Choroid plexus epithelial cell (primary cell): ENCODE data around the gene PA2G4.
A peak's percentile ranks its signal among the peaks of the same experiment; 100 is the strongest.
"Not testable (repeated sequence)": the region's sequence is repeated elsewhere in the genome, so short reads cannot be mapped to it uniquely, and the experiment has no call there.

Experiments used
- DNase-seq: peaks from one replicate; pipeline ENCODE4 v3.0.0-alpha.2; 2010; ENCODE audit warnings: low read depth
- H3K4me3 ChIP-seq: 2 replicates; pipeline ENCODE4 v1.5.1; 2011; ENCODE audit warnings: low read depth, mild to moderate bottlenecking, control low read depth, low read length, moderate library complexity
- TF ChIP-seq, protein P1 (sequence below): conservative IDR thresholded peaks from 2 replicates; pipeline ENCODE4 v1.5.1; 2011; ENCODE audit warnings: low read depth, mild to moderate bottlenecking, control low read depth, inconsistent platforms, low read length, moderate library complexity

The PA2G4 gene

DNA sequence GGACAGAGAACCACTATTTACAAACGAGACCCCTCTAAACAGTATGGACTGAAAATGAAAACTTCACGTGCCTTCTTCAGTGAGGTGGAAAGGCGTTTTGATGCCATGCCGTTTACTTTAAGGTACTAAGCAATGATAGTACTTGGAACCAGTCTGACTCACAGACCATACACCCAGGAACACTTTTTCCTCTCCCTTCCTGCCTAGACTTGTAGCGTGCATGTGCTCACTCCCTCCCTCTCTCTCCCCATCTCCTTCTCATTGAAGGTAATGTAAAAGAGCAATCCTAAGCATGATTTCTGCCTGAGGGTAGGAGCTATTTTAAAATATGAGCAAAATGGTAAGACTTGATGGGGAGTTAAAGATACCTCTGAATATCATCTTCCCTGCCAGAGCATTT, 6.2 kb downstream of the PA2G4 start:
- H3K4me3 ChIP-seq, result no peak overlapping the region

DNA sequence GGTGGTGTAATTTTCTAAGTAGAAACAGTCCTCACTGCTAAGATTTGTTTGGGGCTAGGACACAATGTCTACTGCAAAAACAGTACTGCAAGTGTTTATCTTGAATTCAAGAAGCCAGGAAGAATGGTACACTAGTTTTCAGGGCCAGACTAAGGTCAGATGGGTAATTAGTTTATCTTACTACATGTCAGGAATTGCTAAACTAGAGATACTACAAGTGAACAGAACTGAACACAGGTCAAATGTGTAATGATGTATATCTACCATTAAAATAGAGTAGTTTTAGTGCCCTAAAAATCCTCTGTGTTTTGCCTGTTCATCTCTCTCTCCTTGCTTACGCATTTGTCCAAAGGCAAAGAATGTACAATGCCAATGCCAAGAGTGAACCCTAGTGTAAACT, 9.7 kb downstream of the PA2G4 start:
- TF ChIP-seq, protein P1, sequence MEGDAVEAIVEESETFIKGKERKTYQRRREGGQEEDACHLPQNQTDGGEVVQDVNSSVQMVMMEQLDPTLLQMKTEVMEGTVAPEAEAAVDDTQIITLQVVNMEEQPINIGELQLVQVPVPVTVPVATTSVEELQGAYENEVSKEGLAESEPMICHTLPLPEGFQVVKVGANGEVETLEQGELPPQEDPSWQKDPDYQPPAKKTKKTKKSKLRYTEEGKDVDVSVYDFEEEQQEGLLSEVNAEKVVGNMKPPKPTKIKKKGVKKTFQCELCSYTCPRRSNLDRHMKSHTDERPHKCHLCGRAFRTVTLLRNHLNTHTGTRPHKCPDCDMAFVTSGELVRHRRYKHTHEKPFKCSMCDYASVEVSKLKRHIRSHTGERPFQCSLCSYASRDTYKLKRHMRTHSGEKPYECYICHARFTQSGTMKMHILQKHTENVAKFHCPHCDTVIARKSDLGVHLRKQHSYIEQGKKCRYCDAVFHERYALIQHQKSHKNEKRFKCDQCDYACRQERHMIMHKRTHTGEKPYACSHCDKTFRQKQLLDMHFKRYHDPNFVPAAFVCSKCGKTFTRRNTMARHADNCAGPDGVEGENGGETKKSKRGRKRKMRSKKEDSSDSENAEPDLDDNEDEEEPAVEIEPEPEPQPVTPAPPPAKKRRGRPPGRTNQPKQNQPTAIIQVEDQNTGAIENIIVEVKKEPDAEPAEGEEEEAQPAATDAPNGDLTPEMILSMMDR, result no peak
- no peak for DNase-seq
- H3K4me3 ChIP-seq, result no peak overlapping the region

More for the DNA sequence above, 6.2 kb downstream of the PA2G4 start:
- TF ChIP-seq, protein P1, result no peak
- DNase-seq, result no peak

DNA sequence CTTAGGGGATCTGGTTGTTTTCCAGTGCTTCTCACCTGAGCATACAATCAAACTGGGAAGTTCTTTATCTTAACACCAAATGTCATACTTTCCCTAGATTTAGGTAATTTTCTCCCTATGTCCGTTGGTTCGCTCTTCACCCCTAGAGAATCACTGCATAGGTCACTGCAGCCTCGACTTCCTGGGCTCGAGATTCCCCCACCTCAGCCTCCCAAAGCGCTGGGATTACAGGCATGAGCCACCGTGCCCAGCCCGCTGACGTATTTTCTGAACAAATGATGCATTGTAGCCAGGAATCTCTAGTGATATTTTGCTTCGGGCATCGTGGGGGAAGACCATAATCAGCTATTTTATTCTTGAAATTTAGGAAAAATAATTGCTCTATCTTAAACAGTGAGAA, 11.0 kb downstream of the PA2G4 start:
- TF ChIP-seq, protein P1, result no peak
- peak overlapping the region; percentile 68 for H3K4me3 ChIP-seq
- DNase-seq, result peak; percentile 33

DNA sequence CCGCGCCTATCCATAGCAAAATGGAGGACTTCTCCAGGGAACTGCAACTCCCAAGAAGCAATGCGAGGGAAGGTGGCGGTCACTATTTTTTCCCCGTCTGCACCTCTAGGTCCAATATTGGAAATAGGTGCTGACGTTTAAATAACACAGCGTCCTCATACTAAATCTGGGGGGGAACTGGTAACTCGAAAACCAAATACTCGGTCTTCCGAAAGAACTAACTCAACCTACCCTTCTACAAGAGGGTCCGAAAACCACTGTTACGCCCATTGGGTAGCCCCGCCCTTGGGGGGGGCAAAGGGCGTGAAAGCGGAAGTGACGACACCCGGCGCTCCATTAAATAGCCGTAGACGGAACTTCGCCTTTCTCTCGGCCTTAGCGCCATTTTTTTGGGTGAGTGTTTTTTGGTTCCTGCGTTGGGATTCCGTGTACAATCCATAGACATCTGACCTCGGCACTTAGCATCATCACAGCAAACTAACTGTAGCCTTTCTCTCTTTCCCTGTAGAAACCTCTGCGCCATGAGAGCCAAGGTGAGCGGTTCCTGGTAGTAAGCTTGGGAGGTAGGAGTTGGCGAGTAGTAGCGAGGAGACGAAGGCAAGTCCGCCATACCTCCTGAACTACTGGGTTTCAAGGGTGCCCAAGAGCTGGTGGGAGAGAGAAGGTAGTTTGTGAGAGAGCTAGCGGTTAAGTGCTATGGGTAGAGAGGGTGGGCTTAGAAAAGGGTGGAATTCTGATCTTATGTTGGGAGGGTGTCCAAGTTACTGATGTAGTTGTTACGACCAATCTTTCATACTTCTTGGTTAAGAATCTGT, 12.1 kb downstream of the PA2G4 start, which contains the start of gene RPL41:
RPL41 (plus strand) TSS at position 367 of the 815 bp plus-strand sequence.
- TF ChIP-seq, protein P1, result no peak
- DNase-seq, result peak; percentile 95
- peak within 1 kb of the TSS; percentile 68 for H3K4me3 ChIP-seq

DNA sequence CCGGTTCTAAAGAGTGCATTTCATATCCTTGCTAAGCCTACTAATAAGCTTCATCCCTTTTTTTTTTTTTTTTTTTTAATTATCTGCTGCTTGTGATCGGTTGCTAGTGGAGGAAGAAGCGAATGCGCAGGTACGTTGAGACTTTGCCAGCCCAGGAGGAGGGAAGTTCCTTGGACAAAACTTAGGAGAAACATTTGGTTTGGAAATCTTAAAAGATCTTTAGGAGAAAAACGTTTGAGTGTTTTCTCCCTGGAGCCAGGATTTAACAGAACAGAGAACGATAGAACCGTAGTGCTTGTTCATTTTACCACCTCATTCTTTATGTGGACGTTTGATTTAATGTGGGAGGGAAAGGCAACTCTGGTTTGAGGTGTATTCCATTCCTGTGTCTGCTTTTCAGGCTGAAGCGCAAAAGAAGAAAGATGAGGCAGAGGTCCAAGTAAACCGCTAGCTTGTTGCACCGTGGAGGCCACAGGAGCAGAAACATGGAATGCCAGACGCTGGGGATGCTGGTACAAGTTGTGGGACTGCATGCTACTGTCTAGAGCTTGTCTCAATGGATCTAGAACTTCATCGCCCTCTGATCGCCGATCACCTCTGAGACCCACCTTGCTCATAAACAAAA, 12.8 kb downstream of the PA2G4 start:
- peak overlapping the region; percentile 68 for H3K4me3 ChIP-seq
- not testable (repeated sequence) for DNase-seq

DNA sequence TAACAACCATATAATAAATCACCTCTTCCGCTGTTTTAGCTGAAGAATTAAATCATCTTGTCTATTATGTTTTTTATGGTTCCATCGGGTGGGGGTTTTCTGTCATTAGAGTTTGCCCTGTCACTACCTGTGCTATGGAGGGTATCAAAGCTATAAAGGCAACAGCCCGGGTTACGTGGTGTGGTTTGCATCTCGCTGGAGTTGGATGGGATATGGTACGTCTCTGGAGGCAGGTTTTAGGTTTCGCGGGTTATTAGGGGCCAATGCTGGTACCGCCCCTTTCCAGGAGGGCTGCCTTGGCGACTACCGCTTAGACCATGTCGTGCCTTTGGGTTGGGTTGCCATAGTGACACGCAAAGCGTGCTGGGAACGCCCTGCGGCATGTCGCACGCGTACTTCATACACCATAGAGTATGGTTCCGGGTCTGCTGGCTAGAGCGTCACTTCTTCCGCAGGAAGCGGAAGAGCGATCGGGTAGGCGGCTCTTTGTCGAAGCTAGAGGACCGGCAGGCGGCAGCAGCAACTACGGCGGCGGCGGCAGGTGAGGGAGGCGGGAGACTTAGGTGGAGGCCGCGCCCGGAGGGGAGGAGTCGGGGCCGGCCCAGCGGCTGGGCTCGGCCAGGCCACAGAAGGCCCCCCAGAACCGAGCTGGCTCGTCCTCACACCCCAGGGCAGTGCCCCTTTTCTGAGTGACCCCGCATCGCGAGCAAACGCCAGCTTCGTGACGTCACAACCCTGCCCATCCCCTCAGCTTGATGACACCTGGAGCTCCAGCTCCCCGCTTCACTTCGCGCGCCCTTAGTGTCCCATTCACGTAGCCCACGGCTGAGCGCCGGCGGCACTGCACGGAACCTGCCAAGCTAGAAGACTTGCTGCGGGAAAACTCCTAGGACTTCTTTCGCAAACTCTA, 13.7 kb downstream of the PA2G4 start, which contains the start of gene ZC3H10:
ZC3H10 (plus strand) TSS at position 489 of the 910 bp plus-strand sequence. CDS start 2,297 bp downstream, outside the sequence.
- H3K4me3 ChIP-seq, result peak within 1 kb of the TSS; percentile 80
- TF ChIP-seq, protein P1, result peak; percentile 58
- DNase-seq, result peak; percentile 100
